GM23248 (cell line): ENCODE measurements around the gene WLS.

Experiments used
- EZH2 ChIP-seq: fragments of 200-600 bp; sonication (generic); IDR thresholded peaks from 2 replicates; pipeline ENCODE4 v1.6.1; 2018; ENCODE audit warnings: antibody characterized with exemption, mild to moderate bottlenecking; ENCODE audit not compliant: insufficient read depth, poor library complexity, severe bottlenecking
- EZH2phosphoT487 ChIP-seq: fragments of 200-600 bp; sonication (generic); IDR thresholded peaks from 2 replicates; pipeline ENCODE4 v1.6.1; 2018; ENCODE audit warnings: antibody characterized with exemption, moderate library complexity, mild to moderate bottlenecking, low read depth; ENCODE audit not compliant: insufficient read depth

DNA sequence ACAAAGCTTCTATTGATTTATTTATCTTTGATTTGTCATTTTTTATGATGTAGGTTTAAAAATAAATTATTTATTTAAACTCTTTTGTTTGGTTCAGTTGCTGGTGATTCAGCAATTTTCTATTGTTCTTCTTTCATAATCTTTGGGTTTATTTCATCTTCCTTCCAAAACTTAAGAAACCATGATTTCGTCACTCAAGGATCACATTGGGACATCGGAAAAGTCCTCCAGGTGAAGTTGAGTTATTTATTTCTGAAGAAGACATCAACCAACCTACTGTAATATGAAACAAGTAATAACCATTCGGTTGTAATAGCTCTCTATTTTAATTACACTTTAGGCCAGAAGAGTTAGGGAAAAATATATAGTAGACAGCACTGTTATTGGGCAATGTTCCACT lies 23.0 kb upstream of the WLS start:
- TF ChIP-seq EZH2phosphoT487 (no peak), EZH2 (no peak)
